ENCODE data around the gene TIMM13. TPM values are rescaled to one million over a fixed set of nuclear protein-coding genes. Genes with fewer than 3 reads are reported as not detected.
"Not testable (repeated sequence)": the region's sequence is repeated elsewhere in the genome, so short reads cannot be mapped to it uniquely, and the experiment has no call there.

The TIMM13 gene
- total RNA-seq, 4 donors from 2014 or later, result 10.8 to 54.9 (median 30.8) TPM

- WGBS, 2 donors (ENCODE audit: low coverage in 1 of 2), result 1 to 20% methylated on average over 1 to 48 of the region's 62 CpGs
- no peaks in the 10 kb centered on the region for H3K27me3 ChIP-seq
- in situ Hi-C loops (cut with MboI; ENCODE audit: low pct_ligation_motif_present in 1 of 4, low pct_unique_long_range_greater_than_20kb in 1 of 4, low sequenced_read_pairs in 3 of 4) (loop anchor here in 1 of 4 donors (10.0 kb wide), 1 partner anchor 153 kb away; no protein-coding TSS in a partner anchor), intact Hi-C loops (cut with DNase I; ENCODE audit: low total_unique reads) (no loop called here)
- DNase-seq, result peak; percentile 54
- no peaks in the 10 kb centered on the region for H3K9me3 ChIP-seq
- no peaks in the 10 kb centered on the region for H3K36me3 ChIP-seq
- peaks cover 3 to 23% (median 20%) of the 10 kb centered on the region in 4 donors for H3K4me1 ChIP-seq
- peak overlapping the region; percentile 33 to 73 (median 44) for H3K27ac ChIP-seq
- H3K4me3 ChIP-seq, result peak overlapping the region; percentile 43 to 64 (median 50)
- TF ChIP-seq EP300 (IDR thresholded peaks at IDR 0.05; ENCODE audit: low read depth) (no peak), CTCF (IDR thresholded peaks at IDR 0.05) (peak in 1 of 5 experiments; percentile 15), POLR2AphosphoS5 (IDR thresholded peaks at IDR 0.05) (no peak), POLR2A (IDR thresholded peaks at IDR 0.05) (no peak)
Measured at GRCh38 chr19:2461751-2462634, 34.6 kb upstream of the TIMM13 start.

GRCh38 chr19:2460245-2460644, 32.9 kb upstream of the TIMM13 start:
- Histone ChIP-seq H3K27me3 (no peaks in the 10 kb centered on the region), H3K4me3 (no peak overlapping the region), H3K4me1 (peaks cover 10 to 32% (median 30%) of the 10 kb centered on the region in 4 donors), H3K36me3 (no peaks in the 10 kb centered on the region), H3K9me3 (no peaks in the 10 kb centered on the region), H3K27ac (no peak overlapping the region)
- intact Hi-C loops (cut with DNase I; ENCODE audit: low total_unique reads), result no loop called here
- TF ChIP-seq POLR2A (IDR thresholded peaks at IDR 0.05) (no peak), POLR2AphosphoS5 (IDR thresholded peaks at IDR 0.05) (no peak), EP300 (IDR thresholded peaks at IDR 0.05; ENCODE audit: low read depth) (no peak), CTCF (IDR thresholded peaks at IDR 0.05) (no peak)
- 100% methylated on average over 1 of the region's 1 CpG; no CpG with 5 or more reads in 1 of the 2 donors for WGBS, 2 donors (ENCODE audit: low coverage in 1 of 2)
- DNase-seq, result no peak
- in situ Hi-C loops (cut with MboI; ENCODE audit: low pct_ligation_motif_present in 1 of 4, low pct_unique_long_range_greater_than_20kb in 1 of 4, low sequenced_read_pairs in 3 of 4), result loop anchor here in 1 of 4 donors (10.0 kb wide), 1 partner anchor 155 kb away; no protein-coding TSS in a partner anchor

GRCh38 chr19:2458776-2459175, 31.4 kb upstream of the TIMM13 start:
- H3K27ac ChIP-seq; in situ Hi-C loops (cut with MboI; ENCODE audit: low pct_ligation_motif_present in 1 of 4, low pct_unique_long_range_greater_than_20kb in 1 of 4, low sequenced_read_pairs in 3 of 4); H3K4me3 ChIP-seq; H3K36me3 ChIP-seq; intact Hi-C loops (cut with DNase I; ENCODE audit: low total_unique reads); H3K27me3 ChIP-seq; H3K9me3 ChIP-seq; DNase-seq: not testable (repeated sequence)
- WGBS, 2 donors (ENCODE audit: low coverage in 1 of 2), result 73 to 83% methylated on average over 5 to 10 of the region's 10 CpGs
- H3K4me1 ChIP-seq, result peaks cover 11 to 36% (median 31%) of the 10 kb centered on the region in 4 donors

- peaks cover 11 to 36% (median 31%) of the 10 kb centered on the region in 4 donors for H3K4me1 ChIP-seq
- 88 to 96% methylated on average over 5 of the region's 5 CpGs for WGBS, 2 donors (ENCODE audit: low coverage in 1 of 2)
- H3K4me3 ChIP-seq, result no peak overlapping the region
- intact Hi-C loops (cut with DNase I; ENCODE audit: low total_unique reads), result no loop called here
- no peaks in the 10 kb centered on the region for H3K27me3 ChIP-seq
- no peaks in the 10 kb centered on the region for H3K36me3 ChIP-seq
- no peaks in the 10 kb centered on the region for H3K9me3 ChIP-seq
- TF ChIP-seq EP300 (IDR thresholded peaks at IDR 0.05; ENCODE audit: low read depth) (no peak), POLR2A (IDR thresholded peaks at IDR 0.05) (no peak), CTCF (IDR thresholded peaks at IDR 0.05) (no peak), POLR2AphosphoS5 (IDR thresholded peaks at IDR 0.05) (no peak)
- in situ Hi-C loops (cut with MboI; ENCODE audit: low pct_ligation_motif_present in 1 of 4, low pct_unique_long_range_greater_than_20kb in 1 of 4, low sequenced_read_pairs in 3 of 4), result no loop called here
- no peak overlapping the region for H3K27ac ChIP-seq
- no peak for DNase-seq
Measured at GRCh38 chr19:2458054-2458453, 30.7 kb upstream of the TIMM13 start.
